Stomach (tissue), 9 donors: ENCODE results near the gene FAM184A. TPM values are rescaled to one million over a fixed set of nuclear protein-coding genes. Genes with fewer than 3 reads are reported as not detected.

Source experiments
- DNase-seq, 2 donors: peaks; one replicate each; pipeline versions ENCODE4 v3.0.0 to v3.0.0-alpha.2; 2013 to 2019
- H3K27ac ChIP-seq, 5 donors: fragments of 200-600 bp in 4 of 5; sonication (generic) in 4 of 5; one replicate each; pipeline ENCODE4 v1.5.1; 2013 to 2019; ENCODE audit warnings: mild to moderate bottlenecking in 1 of 5, moderate library complexity in 1 of 5
- H3K27me3 ChIP-seq, 3 donors: fragments of 200-600 bp; sonication (generic); one replicate each; pipeline ENCODE4 v1.5.1; 2017 to 2019; ENCODE audit warnings: mixed run types in 1 of 3
- H3K36me3 ChIP-seq, 4 donors: fragments of 200-600 bp; sonication (generic); 1 replicate in 3 of 4; 2 replicates in 1 of 4; pipeline ENCODE4 v1.5.1; 2016 to 2019
- H3K4me1 ChIP-seq, 4 donors: fragments of 200-600 bp; sonication (generic); one replicate each; pipeline ENCODE4 v1.5.1; 2016 to 2019
- H3K4me3 ChIP-seq, 4 donors: fragments of 200-600 bp; sonication (generic) in 3 of 4; one replicate each; pipeline ENCODE4 v1.5.1; 2016 to 2019; ENCODE audit warnings: mild to moderate bottlenecking in 1 of 4
- H3K9me3 ChIP-seq, 4 donors: fragments of 200-600 bp; sonication (generic); one replicate each; pipeline ENCODE4 v1.5.1; 2016 to 2019
- EP300 ChIP-seq: sonication (generic); formaldehyde crosslinking; IDR thresholded peaks from one replicate; pipeline ENCODE4 v1.6.1; 2017; ENCODE audit warnings: antibody characterized with exemption
- POLR2A ChIP-seq, 4 donors: fragments of 450-650 bp; IDR thresholded peaks; one replicate each; pipeline ENCODE4 v1.6.1; 2016; ENCODE audit warnings: antibody characterized with exemption in 4 of 4, control low read depth in 2 of 4, mild to moderate bottlenecking in 1 of 4, moderate library complexity in 1 of 4
- POLR2AphosphoS5 ChIP-seq, 3 donors: sonication (generic); formaldehyde crosslinking; IDR thresholded peaks; one replicate each; pipeline ENCODE4 v1.6.1; 2016; ENCODE audit warnings: antibody characterized with exemption in 3 of 3
- WGBS, 5 donors: extraction: QIAGEN DNeasy Blood & Tissue Kit in 3 of 5; methylation state at CpG; one replicate each; pipeline versions ENCODE4 v1.1.5 to v1.1.7; 2013 to 2018; 5-methylcytosine and 5-hydroxymethylcytosine counted together
- intact Hi-C: fragments of 100-400 bp; cut with DNase I; formaldehyde crosslinking; loops from one replicate; pipeline ENCODE4 v1.15.1; 2023; ENCODE audit warnings: low total_unique reads
- polyA plus RNA-seq, 3 donors: library from polyadenylated mRNA; stranded (reverse); fragments of 200-250 nt; gene quantifications; one replicate each; pipeline ENCODE4 v1.2.3, GENCODE V29; 2013
- total RNA-seq, 5 donors: library from RNA; depleted of rRNA; stranded (reverse); fragments of >200 nt; gene quantifications; one replicate each; pipeline versions ENCODE4 v1.1.0 to v1.2.3, GENCODE V29; 2014 to 2016
- TF ChIP-seq, protein P1 (sequence below), 7 experiments: fragments of 450-650 bp in 4 of 7; fragments of 200-600 bp in 3 of 7; sonication (generic) in 3 of 7; IDR thresholded peaks; one replicate each; pipeline ENCODE4 v1.5.1; 2016 to 2019; ENCODE audit warnings: antibody characterized with exemption in 7 of 7, control low read depth in 2 of 7, mild to moderate bottlenecking in 1 of 7
- donor health status: healthy with polysubstance abuse.
- donor health status: Bipolar disorder and iron deficiency.
- donor health status: healthy.

The FAM184A gene
- total and polyA plus RNA-seq, 8 donors, result under 0.01 to 8.3 (median 2.6) TPM; not detected in 1

DNA sequence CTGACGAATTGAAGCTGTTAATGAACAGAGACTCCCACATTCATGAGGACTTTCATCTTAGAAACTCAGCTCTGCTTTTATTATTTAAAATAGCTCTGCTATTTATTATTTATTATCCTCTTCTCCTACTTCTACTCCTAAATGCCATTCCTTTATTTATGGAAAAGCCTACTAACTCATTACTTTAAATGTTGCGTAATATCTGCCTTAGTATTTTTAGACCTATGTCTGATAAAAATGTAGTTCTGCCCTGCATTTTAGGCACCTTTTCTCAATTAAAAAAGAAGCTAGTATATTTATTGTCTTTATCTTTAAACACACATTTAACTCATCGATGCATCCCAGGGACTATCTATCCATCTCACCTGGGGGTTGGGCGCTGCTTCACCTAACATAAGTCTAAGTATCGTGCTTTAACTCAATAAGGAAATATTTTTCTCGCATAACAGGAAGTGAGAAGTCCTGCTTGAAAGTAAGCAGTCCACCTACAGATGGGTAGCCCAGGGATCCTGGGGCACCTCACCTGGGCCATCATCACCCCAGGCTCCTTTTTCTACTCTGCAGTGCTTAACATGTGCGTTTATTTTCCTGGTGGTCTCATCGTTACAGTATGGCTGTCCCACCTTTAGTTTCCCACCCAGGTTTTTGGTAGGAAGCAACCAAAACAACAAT, 31.3 kb upstream of the FAM184A start:
- DNase-seq, result no peak
- 69 to 79% (median 75%) methylated on average over 8 of the region's 8 CpGs for WGBS, 5 donors
- intact Hi-C loops, result loop anchor here (10.0 kb wide), 2 partner anchors 135 to 825 kb away; no protein-coding TSS in a partner anchor
- H3K4me3 ChIP-seq, result no peak overlapping the region
- no peak overlapping the region for H3K27ac ChIP-seq
- H3K9me3 ChIP-seq, result no peaks in the 10 kb centered on the region
- H3K27me3 ChIP-seq, result no peaks in the 10 kb centered on the region
- H3K36me3 ChIP-seq, result no peaks in the 10 kb centered on the region
- H3K4me1 ChIP-seq, result peaks cover 0 to 10% (median 3%) of the 10 kb centered on the region in 4 donors
- TF ChIP-seq EP300 (no peak), POLR2AphosphoS5 (IDR thresholded peaks at IDR 0.05) (no peak)
- TF ChIP-seq, protein P1, sequence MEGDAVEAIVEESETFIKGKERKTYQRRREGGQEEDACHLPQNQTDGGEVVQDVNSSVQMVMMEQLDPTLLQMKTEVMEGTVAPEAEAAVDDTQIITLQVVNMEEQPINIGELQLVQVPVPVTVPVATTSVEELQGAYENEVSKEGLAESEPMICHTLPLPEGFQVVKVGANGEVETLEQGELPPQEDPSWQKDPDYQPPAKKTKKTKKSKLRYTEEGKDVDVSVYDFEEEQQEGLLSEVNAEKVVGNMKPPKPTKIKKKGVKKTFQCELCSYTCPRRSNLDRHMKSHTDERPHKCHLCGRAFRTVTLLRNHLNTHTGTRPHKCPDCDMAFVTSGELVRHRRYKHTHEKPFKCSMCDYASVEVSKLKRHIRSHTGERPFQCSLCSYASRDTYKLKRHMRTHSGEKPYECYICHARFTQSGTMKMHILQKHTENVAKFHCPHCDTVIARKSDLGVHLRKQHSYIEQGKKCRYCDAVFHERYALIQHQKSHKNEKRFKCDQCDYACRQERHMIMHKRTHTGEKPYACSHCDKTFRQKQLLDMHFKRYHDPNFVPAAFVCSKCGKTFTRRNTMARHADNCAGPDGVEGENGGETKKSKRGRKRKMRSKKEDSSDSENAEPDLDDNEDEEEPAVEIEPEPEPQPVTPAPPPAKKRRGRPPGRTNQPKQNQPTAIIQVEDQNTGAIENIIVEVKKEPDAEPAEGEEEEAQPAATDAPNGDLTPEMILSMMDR (IDR thresholded peaks at IDR 0.05), result no peak

DNA sequence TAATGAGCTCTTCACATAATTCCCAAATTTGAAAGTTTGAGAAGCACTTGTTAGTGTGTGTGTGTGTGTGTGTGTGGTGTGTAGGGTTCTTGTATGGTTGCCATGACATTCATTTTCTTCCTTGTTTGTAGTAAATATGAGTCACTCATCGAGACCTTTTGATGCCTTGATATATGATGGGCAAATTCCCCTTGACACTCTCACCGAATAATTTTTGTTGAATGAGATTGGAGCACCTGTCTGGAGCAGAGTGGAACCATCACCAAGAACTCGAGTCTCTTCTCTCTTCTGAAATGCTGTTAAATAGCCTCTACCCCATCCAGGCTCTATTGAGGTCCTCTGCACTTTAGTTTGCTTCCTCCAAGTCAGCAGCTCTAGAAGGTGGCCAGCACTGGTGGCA, 29.6 kb upstream of the FAM184A start:
- Histone ChIP-seq H3K4me1 (peaks cover 0 to 10% (median 3%) of the 10 kb centered on the region in 4 donors), H3K4me3 (no peak overlapping the region), H3K9me3 (no peaks in the 10 kb centered on the region), H3K27ac (no peak overlapping the region), H3K27me3 (no peaks in the 10 kb centered on the region), H3K36me3 (no peaks in the 10 kb centered on the region)
- no peak for DNase-seq
- 63 to 79% (median 73%) methylated on average over 3 of the region's 3 CpGs for WGBS, 5 donors
- intact Hi-C loops, result loop anchor here (10.0 kb wide), 2 partner anchors 133 to 823 kb away; no protein-coding TSS in a partner anchor
- TF ChIP-seq EP300 (no peak), POLR2A (IDR thresholded peaks at IDR 0.05) (no peak), POLR2AphosphoS5 (IDR thresholded peaks at IDR 0.05) (no peak)
- TF ChIP-seq, protein P1 (IDR thresholded peaks at IDR 0.05), result no peak

DNA sequence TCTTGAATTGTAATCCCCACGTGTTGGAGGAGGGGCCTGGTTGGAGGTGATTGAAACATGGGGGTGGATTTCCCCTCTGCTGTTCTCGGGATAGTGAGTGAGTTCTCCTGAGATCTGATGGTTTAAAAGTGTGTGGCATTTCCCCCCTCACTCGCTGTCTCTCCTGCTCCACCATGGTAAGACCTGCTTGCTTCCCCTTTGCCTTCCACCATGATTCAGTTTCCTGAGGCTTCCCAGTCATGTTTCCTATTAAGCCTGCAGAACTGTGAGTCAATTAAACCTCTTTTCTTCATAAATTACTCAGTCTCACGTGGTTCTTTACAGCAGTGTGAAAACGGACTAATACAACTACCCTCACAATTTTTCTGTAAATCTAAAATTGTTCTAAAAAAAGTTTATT, 26.8 kb upstream of the FAM184A start:
- Histone ChIP-seq H3K4me1 (peaks cover 0 to 3% (median under 1%) of the 10 kb centered on the region in 4 donors), H3K27ac (no peak overlapping the region), H3K27me3 (no peaks in the 10 kb centered on the region), H3K4me3 (no peak overlapping the region), H3K36me3 (no peaks in the 10 kb centered on the region), H3K9me3 (no peaks in the 10 kb centered on the region)
- no peak for DNase-seq
- TF ChIP-seq, protein P1 (IDR thresholded peaks at IDR 0.05), result no peak
- TF ChIP-seq EP300 (no peak), POLR2A (IDR thresholded peaks at IDR 0.05) (no peak), POLR2AphosphoS5 (IDR thresholded peaks at IDR 0.05) (no peak)
- 60 to 67% (median 62%) methylated on average over 5 of the region's 5 CpGs for WGBS, 5 donors
- intact Hi-C loops, result loop anchor here (10.0 kb wide), 2 partner anchors 130 to 820 kb away; no protein-coding TSS in a partner anchor

DNA sequence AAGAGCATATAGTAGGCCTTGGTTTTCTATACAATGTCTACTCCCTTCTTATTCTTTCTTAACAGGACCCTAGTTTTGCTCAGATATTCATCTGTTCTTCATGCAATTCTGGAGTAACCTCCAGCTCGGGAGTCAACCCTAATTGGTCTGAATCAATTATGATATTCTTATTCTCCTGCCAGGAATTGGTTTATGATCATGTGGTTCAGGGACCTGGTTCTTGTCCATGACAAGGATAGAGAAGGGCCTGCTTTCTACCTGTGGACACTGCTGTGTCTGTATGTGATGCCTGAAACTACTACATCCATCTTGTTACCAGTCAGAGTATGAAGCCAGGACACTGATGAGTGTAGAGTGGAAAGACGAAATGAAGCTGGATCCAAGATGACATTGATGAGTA, 24.4 kb upstream of the FAM184A start:
- H3K9me3 ChIP-seq, result no peaks in the 10 kb centered on the region
- no peak overlapping the region for H3K27ac ChIP-seq
- intact Hi-C loops, result loop anchor here (10.0 kb wide), 2 partner anchors 128 to 818 kb away; no protein-coding TSS in a partner anchor
- no peaks in the 10 kb centered on the region for H3K4me1 ChIP-seq
- H3K27me3 ChIP-seq, result no peaks in the 10 kb centered on the region
- no peaks in the 10 kb centered on the region for H3K36me3 ChIP-seq
- no peak overlapping the region for H3K4me3 ChIP-seq
- DNase-seq, result no peak
- 85 to 93% (median 85%) methylated on average over 2 of the region's 2 CpGs for WGBS, 5 donors
- TF ChIP-seq EP300 (no peak), POLR2A (IDR thresholded peaks at IDR 0.05) (no peak), POLR2AphosphoS5 (IDR thresholded peaks at IDR 0.05) (no peak)
- TF ChIP-seq, protein P1 (IDR thresholded peaks at IDR 0.05), result no peak
